HCT116 (cell line): ENCODE data around the gene LIN7A.

Experiments used
- ATF3 ChIP-seq: IDR thresholded peaks from 2 replicates; pipeline ENCODE4 v1.6.1; 2012
- CEBPB ChIP-seq: IDR thresholded peaks from 2 replicates; pipeline ENCODE4 v1.6.1; 2012; ENCODE audit warnings: low read depth
- CTCF ChIP-seq, 3 experiments: fragments of 200-600 bp in 1 of 3; sonication (generic) in 1 of 3; IDR thresholded peaks in 2 of 3; conservative IDR thresholded peaks in 1 of 3; 2 replicates each; pipeline ENCODE4 v1.5.1; 2012 to 2017; ENCODE audit warnings: low read depth in 2 of 3, low read length in 2 of 3, antibody characterized with exemption in 1 of 3, borderline replicate concordance in 1 of 3, control low read depth in 1 of 3, mild to moderate bottlenecking in 1 of 3, mixed read lengths in 1 of 3, mixed run types in 1 of 3, moderate library complexity in 1 of 3; ENCODE audit not compliant: insufficient read depth in 1 of 3
- EGR1 ChIP-seq: IDR thresholded peaks from 2 replicates; pipeline ENCODE4 v1.6.1; 2012; ENCODE audit warnings: low read depth
- EZH2phosphoT487 ChIP-seq: fragments of 200-600 bp; IDR thresholded peaks from 2 replicates; pipeline ENCODE4 v1.6.1; 2018; ENCODE audit warnings: antibody characterized with exemption, borderline replicate concordance
- FOSL1 ChIP-seq: IDR thresholded peaks from 2 replicates; pipeline ENCODE4 v1.6.1; 2012; ENCODE audit warnings: low read depth
- JUND ChIP-seq: IDR thresholded peaks from 2 replicates; pipeline ENCODE4 v1.6.1; 2012
- POLR2A ChIP-seq: IDR thresholded peaks from 2 replicates; pipeline ENCODE4 v1.7.0; 2011; ENCODE audit warnings: borderline replicate concordance; ENCODE audit not compliant: insufficient read depth, insufficient read length; ENCODE audit errors: extremely low read depth
- REST ChIP-seq: IDR thresholded peaks from 2 replicates; pipeline ENCODE4 v1.6.1; 2012; ENCODE audit warnings: low read depth

GRCh38 chr12:80846952-80847351 lies 90.8 kb downstream of the LIN7A start:
- TF ChIP-seq FOSL1 (no peak), CTCF (IDR thresholded peaks at IDR 0.05 in 2 of 3, conservative IDR thresholded peaks at IDR 0.05 in 1 of 3; ENCODE audit: borderline replicate concordance in 1 of 3, insufficient read depth in 1 of 3, low read depth in 2 of 3, low read length in 2 of 3) (no peak), EZH2phosphoT487 (no peak), REST (no peak), CEBPB (no peak), POLR2A (no peak), EGR1 (no peak), JUND (no peak), ATF3 (no peak)
